Uterus (tissue), 2 donors: Measurements from ENCODE around the gene EPM2A.

Source experiments
- CTCF ChIP-seq, 4 experiments: fragments of 200-600 bp in 2 of 4; fragments of 450-650 bp in 2 of 4; sonication (generic) in 2 of 4; IDR thresholded peaks; one replicate each; pipeline ENCODE4 v1.5.1; 2016 to 2019; ENCODE audit warnings: antibody characterized with exemption in 4 of 4, mild to moderate bottlenecking in 2 of 4, moderate library complexity in 1 of 4
- POLR2A ChIP-seq, 2 donors: fragments of 450-650 bp; IDR thresholded peaks; one replicate each; pipeline ENCODE4 v1.6.1; 2016; ENCODE audit warnings: antibody characterized with exemption in 2 of 2, mild to moderate bottlenecking in 1 of 2, moderate library complexity in 1 of 2

GRCh38 chr6:145749632-145750031 lies 14.3 kb upstream of the EPM2A start:
- TF ChIP-seq CTCF (IDR thresholded peaks at IDR 0.05) (no peak), POLR2A (IDR thresholded peaks at IDR 0.05) (no peak)
